ENCODE data around the gene WDR88.
"Not testable (repeated sequence)": the region's sequence is repeated elsewhere in the genome, so short reads cannot be mapped to it uniquely, and the experiment has no call there.

The WDR88 gene

GRCh38 chr19:33129901-33130300 is 2.0 kb upstream of the WDR88 start:
- no peak for DNase-seq (ENCODE audit: low read depth in 1 of 2, low spot score in 1 of 2)

DNA sequence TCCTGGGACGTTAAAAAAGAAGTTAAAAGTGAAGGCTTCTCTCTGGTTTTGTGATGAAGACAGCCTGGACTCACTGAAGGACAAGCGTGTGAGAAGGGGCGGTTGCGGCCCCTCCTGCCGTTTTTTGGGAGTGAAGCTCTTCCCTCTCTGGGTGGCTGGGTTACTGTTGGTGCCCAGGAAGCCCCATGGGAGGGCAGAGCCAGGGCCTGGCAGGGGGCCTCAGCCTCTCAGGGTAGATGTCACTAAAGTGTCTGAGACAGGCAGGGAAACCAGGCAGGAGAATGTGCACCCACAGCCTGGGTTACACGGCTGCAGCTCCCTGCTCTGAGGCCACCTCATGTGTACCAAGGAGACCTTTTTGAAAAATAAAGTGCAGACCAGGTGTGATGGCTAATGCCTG is 1.5 kb upstream of the WDR88 start:
- DNase-seq (ENCODE audit: low read depth in 1 of 2, low spot score in 1 of 2), result no peak

GRCh38 chr19:33132425-33132824 is 511 bp downstream of the WDR88 start:
- DNase-seq (ENCODE audit: low read depth in 1 of 2, low spot score in 1 of 2), result no peak

- no peak for DNase-seq (ENCODE audit: low read depth in 1 of 2, low spot score in 1 of 2)
Observed at GRCh38 chr19:33133438-33134031, 1.6 kb downstream of the WDR88 start.

GRCh38 chr19:33134571-33135041 is 2.7 kb downstream of the WDR88 start:
- peak; percentile 10 to 32 for DNase-seq (ENCODE audit: low read depth in 1 of 2, low spot score in 1 of 2)

GRCh38 chr19:33139165-33139564 is 7.3 kb downstream of the WDR88 start:
- no peak for DNase-seq (ENCODE audit: low read depth in 1 of 2, low spot score in 1 of 2)

- peak; percentile 12 to 39 for DNase-seq (ENCODE audit: low read depth in 1 of 2, low spot score in 1 of 2)
Observed at GRCh38 chr19:33143897-33144405, 12.0 kb downstream of the WDR88 start.

GRCh38 chr19:33146209-33146608 is 14.3 kb downstream of the WDR88 start:
- DNase-seq (ENCODE audit: low read depth in 1 of 2, low spot score in 1 of 2), result no peak

- no peak for DNase-seq (ENCODE audit: low read depth in 1 of 2, low spot score in 1 of 2)
Observed at GRCh38 chr19:33147538-33147937, 15.6 kb downstream of the WDR88 start.

GRCh38 chr19:33150852-33151518 is 19.1 kb downstream of the WDR88 start:
- DNase-seq (ENCODE audit: low read depth in 1 of 2, low spot score in 1 of 2), result no peak

DNA sequence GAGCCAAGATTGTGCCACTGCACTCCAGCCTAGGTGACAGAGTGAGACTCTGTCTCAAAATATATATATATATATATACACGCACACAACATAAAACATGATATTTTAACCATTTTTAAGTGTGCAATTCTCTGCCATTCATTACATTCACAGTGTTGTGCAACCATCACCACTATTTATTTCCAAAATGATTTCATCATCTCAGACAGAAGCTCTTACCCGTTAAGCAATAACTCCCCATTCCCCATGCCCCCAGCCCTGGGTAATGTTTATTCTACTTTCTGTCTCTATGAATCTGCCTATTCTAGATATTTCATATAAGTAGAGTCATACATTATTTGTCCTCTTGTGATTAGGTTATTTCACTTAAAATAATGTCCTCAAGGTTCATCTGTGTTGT is 20.3 kb downstream of the WDR88 start:
- DNase-seq (ENCODE audit: low read depth in 1 of 2, low spot score in 1 of 2), result no peak

- not testable (repeated sequence) for DNase-seq (ENCODE audit: low read depth in 1 of 2, low spot score in 1 of 2)
Observed at GRCh38 chr19:33152625-33153024, 20.7 kb downstream of the WDR88 start.

- not testable (repeated sequence) for DNase-seq (ENCODE audit: low read depth in 1 of 2, low spot score in 1 of 2)
Observed at GRCh38 chr19:33154313-33154712, 22.4 kb downstream of the WDR88 start.

- no peak for DNase-seq (ENCODE audit: low read depth in 1 of 2, low spot score in 1 of 2)
Observed at GRCh38 chr19:33156334-33156733, 24.4 kb downstream of the WDR88 start.

- DNase-seq (ENCODE audit: low read depth in 1 of 2, low spot score in 1 of 2), result no peak
Observed at GRCh38 chr19:33157906-33158305, 26.0 kb downstream of the WDR88 start.

DNA sequence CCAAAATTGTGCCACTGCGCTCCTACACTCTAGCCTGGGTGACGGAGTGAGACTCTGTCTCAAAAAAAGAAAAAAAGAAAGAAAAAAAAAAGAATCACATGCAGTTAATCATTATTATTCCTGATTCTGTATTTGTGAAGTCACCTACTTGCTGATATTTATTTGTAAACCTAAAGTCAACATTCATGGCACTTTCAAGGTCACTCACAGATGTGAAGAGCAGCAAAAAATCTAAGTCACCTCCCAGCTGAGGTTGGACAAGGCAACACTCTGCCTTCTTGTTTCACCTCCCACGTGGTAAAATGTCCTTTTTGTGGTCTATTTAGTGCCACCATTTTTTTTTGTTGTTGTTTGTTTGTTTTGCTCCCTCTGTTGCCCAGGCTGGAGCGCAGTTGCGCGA is 26.5 kb downstream of the WDR88 start:
- no peak for DNase-seq (ENCODE audit: low read depth in 1 of 2, low spot score in 1 of 2)

- DNase-seq (ENCODE audit: low read depth in 1 of 2, low spot score in 1 of 2), result no peak
Observed at GRCh38 chr19:33159149-33159548, 27.2 kb downstream of the WDR88 start.

DNA sequence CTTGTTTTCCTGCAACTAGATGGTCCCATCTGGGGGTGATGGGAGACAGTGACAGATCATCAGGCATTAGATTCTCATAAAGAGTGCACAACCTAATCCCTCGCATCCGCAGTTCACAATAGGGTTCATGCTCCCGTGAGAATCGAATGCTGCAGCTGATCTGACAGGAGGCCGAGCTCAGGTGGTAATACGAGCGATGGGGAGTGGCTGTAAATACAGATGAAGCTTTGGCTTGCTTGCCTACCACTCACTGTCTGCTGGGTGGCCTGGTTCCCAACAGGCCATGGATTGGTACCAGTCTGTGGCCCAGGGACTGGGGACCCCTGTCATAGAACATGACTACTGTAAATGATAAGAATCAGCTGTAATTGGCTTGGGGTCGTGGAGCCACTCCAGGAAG is 28.0 kb downstream of the WDR88 start:
- DNase-seq (ENCODE audit: low read depth in 1 of 2, low spot score in 1 of 2), result no peak

- no peak for DNase-seq (ENCODE audit: low read depth in 1 of 2, low spot score in 1 of 2)
Observed at GRCh38 chr19:33161201-33161600, 29.3 kb downstream of the WDR88 start.

DNA sequence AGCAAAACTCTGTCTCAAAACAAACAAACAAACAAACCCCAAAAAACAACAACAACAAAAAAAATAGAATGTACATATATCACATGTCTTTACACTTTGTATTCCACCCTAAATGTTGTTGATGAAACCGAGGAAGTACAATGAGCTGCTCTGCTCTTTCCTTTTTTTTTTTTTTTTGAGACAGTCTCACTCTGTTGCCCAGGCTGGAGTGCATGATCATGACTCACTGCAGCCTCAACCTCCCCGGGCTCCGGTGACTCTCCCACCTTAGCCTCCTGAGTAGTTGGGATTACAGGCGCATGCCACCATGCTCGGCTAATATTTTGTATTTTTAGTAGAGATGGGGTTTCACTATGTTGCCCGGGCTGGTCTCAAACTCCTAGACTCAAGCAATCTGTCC is 31.6 kb downstream of the WDR88 start:
- DNase-seq (ENCODE audit: low read depth in 1 of 2, low spot score in 1 of 2), result no peak

- DNase-seq (ENCODE audit: low read depth in 1 of 2, low spot score in 1 of 2), result not testable (repeated sequence)
Observed at GRCh38 chr19:33166037-33166436, 34.1 kb downstream of the WDR88 start.

GRCh38 chr19:33167438-33167837 is 35.5 kb downstream of the WDR88 start:
- DNase-seq (ENCODE audit: low read depth in 1 of 2, low spot score in 1 of 2), result no peak

- no peak for DNase-seq (ENCODE audit: low read depth in 1 of 2, low spot score in 1 of 2)
Observed at GRCh38 chr19:33168528-33168927, 36.6 kb downstream of the WDR88 start.

Data from activated T-helper 1 cell treated with anti-CD3 and anti-CD28 coated beads, Interleukin-2, amount 50 U/mL, for 16 hours (primary cell).